ENCODE data around the gene CPN1. TPM values are rescaled to one million over a fixed set of nuclear protein-coding genes. Genes with fewer than 3 reads are reported as not detected.

CPN1 gene
- total and polyA plus RNA-seq, 10 of the 15 experiments (the other 5 are each of a cell fraction or from before 2014, with no cell fraction given): 0.03 to 0.10 TPM; not detected in 8

DNA sequence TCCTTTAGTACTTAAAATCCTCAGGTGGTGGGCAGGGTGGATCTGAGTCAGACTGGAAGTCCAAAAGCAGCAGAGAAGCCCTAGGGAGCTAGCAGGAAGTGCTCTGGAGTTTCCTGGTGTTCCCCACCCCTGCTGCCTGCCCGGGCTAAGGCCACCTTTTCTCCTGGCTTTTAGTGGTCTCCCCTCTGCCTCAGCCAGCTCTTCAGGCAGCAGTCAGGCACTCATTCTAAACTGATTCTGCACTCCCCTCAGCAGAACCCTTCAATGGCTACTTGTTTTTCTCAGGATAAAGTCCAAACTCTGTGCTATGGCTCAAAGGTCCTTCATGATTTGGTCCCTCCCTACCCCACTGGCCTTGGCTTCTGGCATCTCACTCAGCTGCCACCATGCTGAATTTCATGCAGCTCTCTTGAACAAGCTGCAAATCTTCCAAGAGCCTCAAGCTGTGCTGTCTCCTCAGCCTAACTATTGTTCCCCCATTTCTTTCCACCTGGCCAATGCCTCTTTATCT, 43.1 kb downstream of the CPN1 start (continued):
- TF ChIP-seq, protein P1, sequence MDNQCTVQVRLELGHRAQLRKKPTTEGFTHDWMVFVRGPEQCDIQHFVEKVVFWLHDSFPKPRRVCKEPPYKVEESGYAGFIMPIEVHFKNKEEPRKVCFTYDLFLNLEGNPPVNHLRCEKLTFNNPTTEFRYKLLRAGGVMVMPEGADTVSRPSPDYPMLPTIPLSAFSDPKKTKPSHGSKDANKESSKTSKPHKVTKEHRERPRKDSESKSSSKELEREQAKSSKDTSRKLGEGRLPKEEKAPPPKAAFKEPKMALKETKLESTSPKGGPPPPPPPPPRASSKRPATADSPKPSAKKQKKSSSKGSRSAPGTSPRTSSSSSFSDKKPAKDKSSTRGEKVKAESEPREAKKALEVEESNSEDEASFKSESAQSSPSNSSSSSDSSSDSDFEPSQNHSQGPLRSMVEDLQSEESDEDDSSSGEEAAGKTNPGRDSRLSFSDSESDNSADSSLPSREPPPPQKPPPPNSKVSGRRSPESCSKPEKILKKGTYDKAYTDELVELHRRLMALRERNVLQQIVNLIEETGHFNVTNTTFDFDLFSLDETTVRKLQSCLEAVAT (IDR thresholded peaks at IDR 0.05): no peak

DNA sequence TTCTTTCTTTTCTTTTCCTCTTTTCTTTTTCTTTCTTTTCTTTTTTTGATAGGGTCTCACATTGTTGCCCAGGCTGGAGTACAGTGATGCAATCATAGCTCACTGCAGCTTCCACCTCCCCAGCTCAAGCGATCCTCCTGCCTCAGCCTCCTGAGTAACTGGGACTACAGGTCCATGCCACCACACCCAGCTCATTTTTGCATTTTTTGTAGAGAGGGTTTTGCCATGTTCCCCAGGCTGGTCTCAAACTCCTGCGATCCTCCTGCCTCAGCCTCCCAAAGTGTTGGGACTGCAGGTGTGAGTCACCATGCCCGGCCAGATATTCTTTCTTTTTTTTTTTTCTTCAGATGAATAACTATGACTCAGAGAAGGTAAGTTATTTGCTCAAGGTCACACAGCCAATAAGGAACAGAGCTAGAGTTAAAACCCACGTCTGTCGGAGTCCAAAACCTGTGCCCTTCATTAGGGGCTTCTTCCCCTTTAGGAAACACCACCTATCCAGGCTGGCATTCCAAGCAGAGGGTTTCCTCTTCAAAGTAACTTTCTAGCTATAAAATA, 43.8 kb downstream of the CPN1 start:
- Histone ChIP-seq H3K27ac (ENCODE audit: control insufficient read depth, insufficient read depth) (peak overlapping the region; percentile 24; the same call in 1 of the 2 replicates), H3K79me2 (ENCODE audit: control insufficient read depth, insufficient read depth, low read length) (no peaks in the 10 kb centered on the region), H3K4me1 (ENCODE audit: control insufficient read depth, insufficient read depth, low read length) (peaks cover 47% of the 10 kb centered on the region), H3K9ac (ENCODE audit: control insufficient read depth, insufficient read depth, low read length) (no peak overlapping the region; the same call in 1 of the 2 replicates), H3K9me3 (replicated peaks; ENCODE audit: control insufficient read depth, insufficient read depth, low read length) (no peaks in the 10 kb centered on the region), H3K4me2 (ENCODE audit: control insufficient read depth, insufficient read depth) (peak overlapping the region; percentile 50), H3K4me3 (no peak overlapping the region), H2AFZ (ENCODE audit: control insufficient read depth, low read depth, low read length) (peak overlapping the region; percentile 0; the same call in 1 of the 2 replicates), H4K20me1 (ENCODE audit: control insufficient read depth, insufficient read depth) (no peaks in the 10 kb centered on the region), H3K36me3 (ENCODE audit: control insufficient read depth in 2 of 2, insufficient read depth in 2 of 2, low read length in 1 of 2) (no peaks in the 10 kb centered on the region), H3K27me3 (replicated peaks in 1 of 2; ENCODE audit: control insufficient read depth in 2 of 2, insufficient read depth in 2 of 2, low read length in 1 of 2) (no peaks in the 10 kb centered on the region)
- TF ChIP-seq CEBPB (IDR thresholded peaks at IDR 0.05; ENCODE audit: borderline replicate concordance in 1 of 2, low read depth in 2 of 2, low read length in 2 of 2) (no peak), NFIC (IDR thresholded peaks at IDR 0.05; ENCODE audit: low read depth, low read length) (peak; percentile 17; the same call in 1 of the 2 replicates), TCF12 (IDR thresholded peaks at IDR 0.05; ENCODE audit: low read depth, low read length) (no peak), SRF (IDR thresholded peaks at IDR 0.05; ENCODE audit: low read depth in 2 of 2, low read length in 2 of 2) (no peak), RFX5 (IDR thresholded peaks at IDR 0.05; ENCODE audit: low read depth, low read length) (no peak), CREB1 (IDR thresholded peaks at IDR 0.05; ENCODE audit: low read depth) (no peak)
- ATAC-seq (no peak), DNase-seq (ENCODE audit: low read depth, low spot score) (no peak), FAIRE-seq (no peak)
- RAD21 ChIA-PET (ENCODE audit: unreplicated experiment): interaction anchor here (0.6 to 2.9 kb wide), 5 partner anchors 17 to 127 kb away, joined by 3 to 13 read pairs (median 3); no protein-coding TSS in a partner anchor
- POLR2A ChIA-PET: interaction anchor here (0.6 to 1.4 kb wide), 3 partner anchors 9 to 141 kb away, joined by 3 to 5 read pairs (median 4); no protein-coding TSS in a partner anchor
- CTCF ChIA-PET: interaction anchor here (0.9 to 13.4 kb wide), 4 partner anchors 8 to 187 kb away, joined by 3 to 340 read pairs (median 4); no protein-coding TSS in a partner anchor
- BruUV-seq (replicated peaks): no TSS peak
- in situ Hi-C loops (cut with MboI): no loop called here
- intact Hi-C loops (cut with micrococcal nuclease; ENCODE audit: unreplicated experiment): no loop called here
- SMC1A ChIA-PET (ENCODE audit: uncharacterized antibody, unreplicated experiment): interaction anchor here (1.2 to 3.5 kb wide), 6 partner anchors 10 to 192 kb away, joined by 4 to 14 read pairs (median 8); no protein-coding TSS in a partner anchor
- 69% methylated on average over 5 of the region's 5 CpGs for WGBS (ENCODE audit: insufficient coverage, insufficient replicate concordance, low lambda C conversion rate, missing lambda C conversion rate)

Measured in GM12878 (cell line).